K562 treated with DMSO at 1 percent for 4 hours (cell line): ENCODE measurements around the gene ZDHHC11. TPM values are rescaled to one million over a fixed set of nuclear protein-coding genes. Genes with fewer than 3 reads are reported as not detected.

ENCODE experiments used
- total RNA-seq: library from RNA; unstranded; fragments of 300-600 nt; gene quantifications from 2 replicates; pipeline ENCODE4 v1.2.3, GENCODE V29; 2022; ENCODE audit not compliant: insufficient read depth

ZDHHC11 gene
- 0.74 and 0.82 TPM in 2 replicates for total RNA-seq

GRCh38 chr5:850511-851006, at the start of gene ZDHHC11:
Gene ZDHHC11 (minus strand): TSS chr5:850986. CDS start chr5:850602, 384 bp downstream.

GRCh38 chr5:892394-893136, 41.8 kb upstream of the ZDHHC11 start, which contains the start of the genes BRD9 and TRIP13:
Gene BRD9 (minus strand): TSS chr5:892801. CDS start chr5:892657, 144 bp downstream.
Gene TRIP13 (plus strand): TSS chr5:892884. CDS start chr5:892999, 115 bp downstream.

GRCh38 chr5:784428-785177, 66.2 kb downstream of the ZDHHC11 start, which contains the start of gene ZDHHC11B:
Gene ZDHHC11B (minus strand): TSS chr5:784729. CDS start chr5:766919, 17,810 bp downstream.

Other genes starting within 250 kb of the ZDHHC11 start
- 4.1 and 6.1 TPM in 2 replicates for gene CEP72, start 238.6 kb downstream of the ZDHHC11 start, total RNA-seq
- gene TPPP, start 157.6 kb downstream of the ZDHHC11 start, total RNA-seq = not detected in 2 replicates
- not detected in 2 replicates for gene ZDHHC11B, start 66.3 kb downstream of the ZDHHC11 start, total RNA-seq
- gene BRD9, start 41.8 kb upstream of the ZDHHC11 start, total RNA-seq = 13.7 and 20.0 TPM in 2 replicates
- 20.4 and 26.1 TPM in 2 replicates for gene TRIP13, start 41.9 kb upstream of the ZDHHC11 start, total RNA-seq
- 1.2 TPM in 1 of 2 replicates, not detected in the other for gene NKD2, start 157.8 kb upstream of the ZDHHC11 start, total RNA-seq